NCI-H82 treated with DMSO at 0.1 percent for 48 hours (cell line): Measurements from ENCODE around the gene PARS2.

Experiments used
- DNase-seq: peaks from one replicate; lab custom pipeline; 2025; ENCODE audit not compliant: unreplicated experiment; lab: John Stamatoyannopoulos, UW

Gene PARS2

DNA sequence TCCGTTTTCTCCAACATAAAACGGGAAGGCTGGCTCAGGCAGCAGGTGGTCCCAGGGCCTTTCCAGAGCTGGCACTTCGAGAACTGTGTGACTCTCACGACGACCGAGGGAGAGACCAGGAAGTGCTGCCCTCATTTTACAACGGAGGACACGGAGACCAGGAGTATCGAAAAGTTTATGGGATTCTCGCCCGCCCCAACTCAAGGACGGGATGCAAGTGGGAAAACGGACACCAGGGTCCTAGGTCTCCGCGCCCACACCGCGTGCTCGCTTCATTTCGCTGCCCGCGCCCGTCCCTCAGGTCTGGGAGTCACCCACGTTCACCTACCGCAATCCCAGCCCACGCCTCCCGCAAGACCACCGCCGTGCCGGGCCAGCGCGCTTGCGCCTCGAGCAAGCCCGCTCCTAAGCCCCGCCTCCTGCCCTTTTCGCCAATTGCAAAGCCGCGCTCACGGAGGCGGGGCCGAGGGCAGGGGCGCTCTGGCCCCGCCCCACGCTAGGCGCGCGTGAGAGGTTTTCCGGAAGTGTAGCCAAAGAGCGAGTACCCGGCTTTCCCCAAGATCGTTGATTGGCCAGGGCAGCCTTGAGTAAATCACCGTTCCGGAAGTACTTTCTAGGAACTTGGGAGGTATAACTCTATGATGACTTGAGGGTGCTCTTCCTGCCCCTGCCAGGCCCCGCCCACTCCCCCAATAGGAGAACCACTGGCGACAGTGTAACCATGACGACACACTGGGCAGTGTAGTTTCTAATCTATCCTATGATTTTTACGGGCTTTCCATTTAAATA is at the start of gene PARS2:
Gene PARS2, minus strand, starts transcription at position 391 of the 789 bp plus-strand sequence. CDS start 5,362 bp downstream, outside the sequence.
- peak; percentile 100 for DNase-seq

- no peak for DNase-seq
Observed at GRCh38 chr1:54814126-54814498, 49.8 kb upstream of the PARS2 start.

GRCh38 chr1:54813485-54814125 is 49.3 kb upstream of the PARS2 start:
- DNase-seq, result no peak

GRCh38 chr1:54812801-54813484 is 48.6 kb upstream of the PARS2 start:
- DNase-seq, result no peak

- DNase-seq, result no peak
Observed at GRCh38 chr1:54811739-54812655, 47.7 kb upstream of the PARS2 start.

GRCh38 chr1:54811066-54811465 is 46.7 kb upstream of the PARS2 start:
- no peak for DNase-seq

DNA sequence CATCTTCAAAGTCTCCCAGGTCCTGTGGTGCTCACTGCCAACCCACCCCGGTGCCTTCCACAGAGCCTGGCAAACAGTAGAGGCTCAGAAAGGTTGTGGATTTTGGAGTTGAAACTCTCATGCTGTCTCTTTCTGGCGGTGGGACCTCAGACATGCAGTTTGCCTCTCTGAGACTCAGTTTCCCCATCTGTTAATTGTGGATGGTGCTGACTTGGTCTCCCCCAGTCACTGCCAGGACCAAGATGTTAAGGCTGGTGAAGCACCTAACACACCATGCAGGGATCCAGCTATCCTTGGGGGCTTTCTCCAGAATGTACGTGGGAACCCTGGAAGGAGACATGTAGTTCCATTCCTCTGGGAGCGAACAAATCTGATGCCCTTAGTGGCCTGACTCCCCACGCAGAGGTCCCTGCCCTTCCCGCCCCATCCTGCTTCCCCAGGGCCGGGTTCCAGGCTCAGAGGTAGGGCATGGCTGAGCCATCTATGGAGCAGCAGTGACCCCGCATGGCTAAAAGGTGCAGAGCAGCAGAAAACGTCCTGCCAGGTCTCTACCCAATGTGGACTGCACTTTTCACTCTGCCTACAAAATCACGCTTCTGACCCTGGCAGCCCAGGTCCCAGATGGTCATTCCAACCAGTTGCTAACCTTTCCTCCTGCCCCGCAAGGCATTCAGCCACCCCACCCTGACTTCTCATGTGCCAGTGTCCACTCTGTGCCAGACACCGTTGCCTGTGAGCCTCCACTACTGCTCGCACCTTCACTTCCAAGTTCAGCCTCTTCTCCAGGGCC is 46.0 kb upstream of the PARS2 start:
- peak; percentile 8 for DNase-seq

DNA sequence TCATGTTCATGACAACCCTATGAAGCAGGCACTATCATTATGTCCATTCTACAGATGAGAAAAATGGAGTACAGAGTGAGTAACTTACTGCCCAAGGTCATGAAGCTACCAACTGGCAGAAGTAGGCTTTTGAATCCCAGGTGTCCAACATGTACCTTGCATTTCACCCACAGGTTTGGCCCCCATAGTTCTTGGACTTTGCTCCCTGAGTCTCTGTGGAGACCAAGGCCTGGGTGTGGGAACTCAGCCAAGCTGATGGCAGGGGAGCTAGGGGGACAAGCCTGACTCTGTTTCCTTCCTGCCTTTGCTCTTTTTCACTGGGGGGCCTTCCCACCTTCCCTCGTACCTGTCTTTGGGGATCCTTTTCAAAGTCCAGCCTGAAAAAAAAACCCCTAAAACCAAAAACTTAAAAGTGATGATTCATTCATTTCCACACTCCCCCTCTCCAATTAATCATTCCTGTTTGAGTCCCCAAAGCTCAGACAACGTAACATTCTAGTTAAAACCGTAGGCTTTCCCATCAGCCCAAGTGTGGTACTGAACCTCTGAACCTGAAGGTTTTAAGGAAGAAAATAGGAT is 45.3 kb upstream of the PARS2 start:
- no peak for DNase-seq

DNA sequence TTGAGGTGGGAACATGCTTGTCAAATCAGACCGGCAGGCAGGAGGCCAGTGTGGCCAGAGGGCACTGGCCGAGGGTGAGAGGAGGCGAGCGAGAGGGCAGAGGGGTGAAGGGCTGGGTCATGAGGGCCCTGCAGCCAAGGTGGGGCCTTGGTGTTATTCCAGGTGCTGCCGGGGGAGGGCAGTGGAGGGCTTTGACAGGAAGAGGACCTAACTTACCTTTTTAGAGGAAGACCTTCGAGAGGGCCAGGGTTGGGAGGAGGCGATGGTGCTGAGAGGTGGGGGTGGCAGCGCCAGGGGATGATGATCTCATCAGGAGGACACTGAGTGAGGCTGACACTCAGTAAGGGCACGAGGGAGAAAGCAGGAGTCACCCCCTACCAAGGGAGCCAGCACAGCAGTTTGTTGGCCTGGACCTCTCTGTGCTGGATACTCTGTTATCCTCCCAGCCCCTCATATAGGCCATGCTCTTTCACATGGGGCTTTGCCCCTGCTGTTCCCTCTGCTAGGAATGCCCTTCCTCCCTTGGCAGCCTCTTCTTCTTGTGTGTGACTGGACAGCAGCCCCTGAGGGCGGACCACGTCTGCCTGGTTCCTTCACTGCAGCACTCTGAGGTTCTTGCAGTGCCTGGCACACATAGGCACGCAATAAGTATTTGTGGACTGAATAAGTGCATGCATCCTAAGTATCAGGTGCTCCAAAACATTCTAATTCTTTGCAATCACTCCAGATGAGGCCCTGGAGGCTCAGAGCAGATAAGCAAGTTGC is 44.3 kb upstream of the PARS2 start:
- DNase-seq, result no peak

GRCh38 chr1:54807756-54808155 is 43.4 kb upstream of the PARS2 start:
- DNase-seq, result no peak

DNA sequence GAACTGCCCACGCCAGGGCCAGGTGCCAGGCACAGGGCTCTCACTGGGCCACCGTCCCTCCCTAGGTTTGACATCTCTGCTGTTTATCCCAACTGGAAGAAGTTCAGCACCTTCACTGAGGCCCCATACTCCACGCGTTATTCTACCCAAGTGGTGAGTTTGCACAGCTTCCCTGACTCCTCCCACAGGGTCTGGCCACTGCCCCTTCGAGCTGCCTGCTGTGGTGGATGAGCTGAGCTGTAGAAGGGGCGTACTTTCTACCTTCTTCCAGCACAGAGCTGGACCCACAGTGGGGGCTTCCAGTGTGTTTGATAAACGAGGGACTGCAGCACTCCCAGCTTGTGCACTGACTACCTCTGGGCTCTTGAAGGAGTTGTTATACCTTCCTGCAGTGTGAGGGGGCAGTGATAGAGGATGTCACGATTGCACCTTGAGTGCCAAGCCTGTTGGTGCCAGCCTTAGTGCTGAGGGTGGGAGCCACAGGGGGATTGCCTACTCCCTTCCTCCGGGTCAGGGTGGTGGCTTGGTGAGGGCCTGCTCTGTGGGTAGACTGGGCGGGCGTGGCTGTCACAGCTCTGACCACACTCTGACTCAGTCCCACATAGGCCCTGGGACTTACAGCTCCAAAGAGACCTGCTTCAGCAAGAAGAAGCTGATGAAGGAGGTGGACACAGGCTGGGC is 42.7 kb upstream of the PARS2 start:
- DNase-seq, result no peak

GRCh38 chr1:54805981-54806381 is 41.7 kb upstream of the PARS2 start:
- no peak for DNase-seq

DNA sequence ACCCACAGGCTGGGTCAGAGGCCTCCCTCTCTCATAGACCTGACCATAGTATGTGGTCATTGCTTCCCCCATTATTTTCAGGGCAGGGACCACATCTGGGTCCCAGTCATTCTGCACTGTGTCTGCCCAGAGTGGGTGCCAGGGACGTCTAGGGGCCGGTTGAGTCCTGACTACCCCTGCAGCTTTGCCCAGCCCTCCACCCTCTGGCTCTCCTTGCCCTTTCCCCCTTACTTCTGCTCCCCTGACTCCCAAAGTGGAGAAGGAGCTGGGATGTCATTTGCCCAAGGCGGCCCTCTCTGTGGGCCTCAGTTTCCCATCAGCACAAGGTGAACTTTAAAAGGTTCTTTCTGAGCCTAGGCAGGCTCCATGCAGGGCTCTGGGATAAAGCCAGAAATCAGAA is 41.1 kb upstream of the PARS2 start:
- no peak for DNase-seq

- no peak for DNase-seq
Observed at GRCh38 chr1:54804471-54805132, 40.3 kb upstream of the PARS2 start.

DNA sequence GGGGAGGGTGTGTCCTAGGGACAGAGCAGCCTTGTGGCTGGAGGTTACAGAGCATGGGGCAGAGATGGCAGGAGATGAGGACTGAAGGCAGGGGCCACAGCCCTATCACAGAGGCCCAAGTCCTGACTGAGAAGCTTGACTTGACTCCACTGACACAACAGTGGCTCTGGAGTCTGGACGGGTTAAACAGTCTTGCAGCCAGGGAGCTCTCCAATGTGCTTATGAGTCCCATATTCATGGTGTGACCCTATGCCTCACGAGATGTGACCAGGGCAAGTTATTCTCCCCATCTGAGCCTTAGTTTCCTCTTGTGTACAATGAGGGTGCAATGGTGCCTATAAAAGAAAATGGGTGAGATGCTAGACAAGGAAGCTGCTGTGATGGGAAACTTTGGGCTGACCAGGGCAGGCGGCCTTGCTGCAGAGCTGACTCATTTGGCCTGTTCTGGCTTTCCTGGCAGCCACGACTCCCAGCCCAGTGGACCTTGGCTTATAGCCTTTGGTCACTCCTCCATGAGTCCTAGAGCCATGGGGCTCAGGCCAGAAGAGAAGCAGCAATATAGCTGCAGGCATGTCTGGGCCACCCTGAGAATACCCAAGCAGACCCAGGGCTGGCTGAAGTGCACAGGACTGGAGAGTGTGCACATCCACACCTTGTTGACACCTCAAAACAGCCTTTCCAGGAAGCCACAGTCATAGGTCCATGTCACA is 39.6 kb upstream of the PARS2 start:
- DNase-seq, result no peak

DNA sequence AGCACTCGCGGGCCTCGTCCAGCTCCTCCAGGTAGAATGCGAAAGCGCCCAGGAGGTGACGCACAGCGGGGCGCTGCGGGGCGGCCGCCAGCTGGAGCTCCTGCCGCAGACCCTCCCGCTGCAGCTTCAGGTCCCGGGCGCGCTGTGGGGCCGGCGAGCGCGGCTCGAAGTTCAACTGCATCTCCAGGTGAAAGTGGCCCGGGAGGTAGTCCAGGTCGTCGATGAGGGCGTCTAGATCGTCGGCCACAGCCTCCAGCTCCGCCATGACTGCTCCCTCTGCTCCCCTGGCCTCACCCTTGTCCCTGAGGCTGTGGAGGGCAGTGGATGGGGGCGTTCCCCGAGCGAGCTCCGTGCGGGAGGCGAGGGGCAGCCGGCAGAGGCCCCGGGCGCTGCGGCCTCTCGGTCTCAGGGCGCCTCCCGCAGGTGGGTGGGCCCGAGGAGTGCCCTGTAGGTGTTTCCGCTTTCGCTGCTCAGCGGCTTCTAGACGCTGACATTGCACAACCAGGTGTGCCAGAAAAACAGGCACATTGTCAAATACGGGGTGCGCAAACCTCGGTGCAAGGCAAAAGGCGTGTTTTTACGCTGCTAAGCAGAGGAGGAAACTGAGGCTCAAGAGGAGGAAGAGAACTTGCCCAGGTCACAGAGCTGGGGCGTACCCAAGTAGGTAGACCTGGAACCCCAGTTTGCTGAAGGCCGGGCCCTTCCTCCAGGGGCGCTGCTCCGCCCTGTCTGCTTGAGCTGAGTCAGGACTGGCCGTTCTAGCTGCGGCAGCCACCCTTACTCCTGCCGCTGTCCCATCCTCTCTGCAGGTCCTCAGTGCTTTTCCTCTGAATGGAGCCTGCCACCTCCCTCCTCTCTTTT is 36.8 kb upstream of the PARS2 start, which contains the start of gene TTC22:
Gene TTC22, minus strand, starts transcription at position 425 of the 861 bp plus-strand sequence. Its CDS starts 160 bp downstream, at position 265.
- no peak for DNase-seq
